NB4 (cell line): ENCODE data around the gene SENP7.

Experiments
- DNase-seq: peaks from one replicate; pipeline ENCODE4 v3.0.0; 2010; ENCODE audit warnings: low read depth
- H3K4me3 ChIP-seq: one replicate; pipeline ENCODE4 v1.5.1; 2011; ENCODE audit warnings: mild to moderate bottlenecking, low read depth, low read length, moderate library complexity
- MYC ChIP-seq: IDR thresholded peaks from 2 replicates; pipeline ENCODE4 v1.6.1; 2011; ENCODE audit warnings: low read depth, low read length
- POLR2A ChIP-seq: IDR thresholded peaks from 2 replicates; pipeline ENCODE4 v1.6.1; 2011; ENCODE audit warnings: mild to moderate bottlenecking; ENCODE audit not compliant: insufficient read length; ENCODE audit errors: extremely low read depth
- TF ChIP-seq, protein P1 (sequence below): IDR thresholded peaks from one replicate; pipeline ENCODE4 v1.5.1; 2012; ENCODE audit warnings: low read depth, low read length
- TF ChIP-seq, protein P2 (sequence below): IDR thresholded peaks from 2 replicates; pipeline ENCODE4 v1.6.1; 2011; ENCODE audit warnings: low read depth, low read length

Gene SENP7

DNA sequence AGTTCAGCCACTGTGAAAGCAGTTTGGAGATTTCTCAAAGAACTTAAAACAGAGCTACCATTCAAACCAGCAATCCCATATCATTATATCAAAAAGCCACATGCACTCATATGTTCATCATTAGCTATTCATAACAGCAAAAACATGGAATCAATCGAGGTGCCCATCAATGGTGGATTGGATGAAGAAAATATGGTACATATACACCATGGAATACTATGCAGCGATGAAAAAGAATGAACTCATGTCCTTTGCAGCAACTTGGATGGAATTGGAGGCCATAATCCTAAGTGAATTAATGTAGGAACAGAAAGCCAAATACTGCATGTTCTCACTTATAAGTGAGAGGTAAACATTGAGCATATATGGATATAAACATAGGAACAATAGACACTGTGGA lies 224.7 kb downstream of the SENP7 start:
- TF ChIP-seq, protein P1, sequence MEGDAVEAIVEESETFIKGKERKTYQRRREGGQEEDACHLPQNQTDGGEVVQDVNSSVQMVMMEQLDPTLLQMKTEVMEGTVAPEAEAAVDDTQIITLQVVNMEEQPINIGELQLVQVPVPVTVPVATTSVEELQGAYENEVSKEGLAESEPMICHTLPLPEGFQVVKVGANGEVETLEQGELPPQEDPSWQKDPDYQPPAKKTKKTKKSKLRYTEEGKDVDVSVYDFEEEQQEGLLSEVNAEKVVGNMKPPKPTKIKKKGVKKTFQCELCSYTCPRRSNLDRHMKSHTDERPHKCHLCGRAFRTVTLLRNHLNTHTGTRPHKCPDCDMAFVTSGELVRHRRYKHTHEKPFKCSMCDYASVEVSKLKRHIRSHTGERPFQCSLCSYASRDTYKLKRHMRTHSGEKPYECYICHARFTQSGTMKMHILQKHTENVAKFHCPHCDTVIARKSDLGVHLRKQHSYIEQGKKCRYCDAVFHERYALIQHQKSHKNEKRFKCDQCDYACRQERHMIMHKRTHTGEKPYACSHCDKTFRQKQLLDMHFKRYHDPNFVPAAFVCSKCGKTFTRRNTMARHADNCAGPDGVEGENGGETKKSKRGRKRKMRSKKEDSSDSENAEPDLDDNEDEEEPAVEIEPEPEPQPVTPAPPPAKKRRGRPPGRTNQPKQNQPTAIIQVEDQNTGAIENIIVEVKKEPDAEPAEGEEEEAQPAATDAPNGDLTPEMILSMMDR: no peak
- TF ChIP-seq POLR2A (no peak), MYC (no peak)
- TF ChIP-seq, protein P2, sequence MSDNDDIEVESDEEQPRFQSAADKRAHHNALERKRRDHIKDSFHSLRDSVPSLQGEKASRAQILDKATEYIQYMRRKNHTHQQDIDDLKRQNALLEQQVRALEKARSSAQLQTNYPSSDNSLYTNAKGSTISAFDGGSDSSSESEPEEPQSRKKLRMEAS: no peak
- H3K4me3 ChIP-seq: no peak overlapping the region

DNA sequence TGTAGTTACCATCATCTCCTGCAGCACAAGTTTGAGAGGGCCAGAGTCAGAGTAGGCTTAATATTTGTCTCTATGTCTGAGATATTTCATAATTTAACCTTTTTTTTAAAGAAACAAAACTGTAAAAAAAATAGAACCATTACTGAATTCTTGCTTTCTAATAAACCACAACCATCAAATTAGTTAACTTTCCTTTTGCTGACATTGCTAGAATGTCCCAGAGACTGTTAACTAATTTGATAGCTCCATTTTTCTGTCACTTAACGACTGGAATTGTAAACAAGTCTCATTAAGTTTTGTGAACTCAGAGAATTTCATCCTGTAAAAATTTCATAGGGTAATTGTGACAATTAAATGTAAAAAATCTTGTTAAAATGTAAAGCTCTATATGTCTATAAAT lies 228.3 kb downstream of the SENP7 start:
- no peak overlapping the region for H3K4me3 ChIP-seq
- DNase-seq: no peak
- TF ChIP-seq, protein P1: no peak
- TF ChIP-seq, protein P2: no peak
- TF ChIP-seq MYC (no peak), POLR2A (no peak)

More for the DNA sequence above, 224.7 kb downstream of the SENP7 start:
- DNase-seq: no peak

DNA sequence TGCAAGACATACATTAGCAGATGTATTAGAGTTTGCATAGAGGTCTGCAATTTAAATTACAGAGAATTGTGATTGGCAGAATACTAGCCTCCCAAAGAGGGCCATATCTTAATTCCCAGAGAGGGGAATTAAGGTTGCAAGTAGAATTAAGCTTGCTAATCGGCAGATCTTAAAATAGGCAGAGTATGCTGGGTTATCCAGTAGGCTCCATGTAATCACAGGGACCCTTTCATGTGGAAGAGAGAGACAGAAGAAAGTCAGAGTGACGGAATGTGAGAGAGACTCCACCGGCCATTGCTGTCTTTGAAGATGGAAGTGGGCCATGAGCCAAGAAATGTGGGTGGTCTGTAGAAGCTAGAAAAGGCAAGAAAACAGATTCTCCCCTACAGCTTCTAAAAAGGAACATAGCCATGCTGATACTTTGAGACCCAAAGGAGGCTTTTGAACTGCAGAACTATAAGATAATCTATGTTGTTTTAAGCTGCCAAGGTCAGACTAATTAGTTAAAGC lies 231.4 kb downstream of the SENP7 start:
- DNase-seq: no peak
- H3K4me3 ChIP-seq: no peak overlapping the region
- TF ChIP-seq, protein P1: no peak
- no peak for TF ChIP-seq POLR2A
- TF ChIP-seq, protein P2: no peak
- TF ChIP-seq MYC: no peak

DNA sequence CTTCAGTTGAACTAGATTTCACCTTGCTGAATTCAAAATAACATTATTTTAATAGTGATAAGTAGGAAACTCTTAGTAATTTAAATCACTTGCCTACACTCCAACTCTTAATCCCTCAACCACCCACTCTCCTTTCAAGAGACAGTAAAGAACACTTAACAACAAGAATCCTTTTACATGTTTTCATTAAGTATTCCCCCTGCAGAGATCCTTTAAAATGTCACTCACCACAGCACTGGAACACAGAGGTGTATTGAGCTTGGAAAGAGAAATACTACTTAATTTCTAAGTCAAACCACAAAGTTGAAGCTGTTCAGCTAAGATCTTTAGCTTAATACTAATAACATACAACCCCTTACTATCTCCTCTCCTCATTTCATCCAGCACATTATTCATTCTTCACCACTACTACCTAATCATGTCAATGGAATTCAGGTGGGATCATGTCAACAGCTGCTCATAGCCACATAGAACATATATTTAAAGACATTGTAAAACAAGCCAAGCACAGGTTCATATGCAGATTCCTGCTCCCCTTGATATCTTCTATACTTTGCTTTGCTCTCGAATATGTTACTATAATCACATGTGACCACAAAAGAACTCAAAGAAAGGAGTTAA lies 233.1 kb downstream of the SENP7 start:
- H3K4me3 ChIP-seq: no peak overlapping the region
- no peak for DNase-seq
- TF ChIP-seq, protein P2: no peak

DNA sequence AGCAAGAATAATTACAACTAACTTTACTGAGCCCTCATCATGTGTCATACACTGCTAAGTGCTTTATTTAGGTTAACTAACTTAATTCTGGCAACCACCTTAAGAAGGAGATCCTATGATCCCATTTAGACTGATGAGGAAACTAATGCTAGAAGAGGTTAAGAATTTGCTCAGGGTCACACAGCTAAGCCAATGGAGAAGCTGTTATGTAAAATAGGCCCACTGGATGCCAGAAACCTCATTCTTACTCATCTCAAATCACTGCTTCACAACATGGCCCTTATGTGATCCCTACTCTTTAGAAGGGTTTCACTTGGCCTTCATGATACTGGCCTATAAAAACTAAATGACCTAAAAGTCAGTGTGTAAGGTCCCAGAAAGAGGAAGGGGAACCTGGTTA lies 233.8 kb downstream of the SENP7 start:
- TF ChIP-seq, protein P2: no peak
- TF ChIP-seq MYC (no peak), POLR2A (no peak)
- TF ChIP-seq, protein P1: no peak
- DNase-seq: no peak
- no peak overlapping the region for H3K4me3 ChIP-seq

DNA sequence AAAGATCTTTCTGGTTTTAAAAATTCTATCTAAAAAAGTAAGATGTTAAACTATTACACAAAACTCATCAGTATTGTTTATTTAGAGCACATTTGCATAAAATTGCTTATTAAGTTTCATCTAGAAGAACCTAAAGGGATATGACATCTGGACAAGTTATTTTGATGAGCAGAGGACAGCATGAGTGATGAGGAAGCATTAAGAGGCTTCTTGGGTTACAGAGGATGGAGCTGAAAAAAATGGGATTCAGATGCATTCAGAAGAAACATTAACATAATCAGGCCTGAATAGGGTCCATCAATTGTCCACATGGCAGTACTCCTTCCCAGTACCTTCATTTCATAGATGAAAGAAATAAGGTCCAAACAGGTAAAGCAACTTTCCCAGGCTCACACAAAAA lies 234.3 kb downstream of the SENP7 start:
- H3K4me3 ChIP-seq: no peak overlapping the region
- TF ChIP-seq MYC: no peak
- TF ChIP-seq, protein P2: no peak
- TF ChIP-seq POLR2A: no peak
- TF ChIP-seq, protein P1: no peak
- DNase-seq: no peak
